OCI-LY3 (cell line): Measurements from ENCODE around the gene FOXJ2.

Experiments
- EZH2phosphoT487 ChIP-seq: fragments of 200-600 bp; shearing (Covaris generic); IDR thresholded peaks from 2 replicates; pipeline ENCODE4 v1.6.1; 2018; ENCODE audit warnings: antibody characterized with exemption, mixed run types, low read depth
- TF ChIP-seq, protein P1 (sequence below): fragments of 200-600, 300-600 bp; sonication (generic); IDR thresholded peaks from 2 replicates; pipeline ENCODE4 v1.5.1; 2014; ENCODE audit warnings: antibody characterized with exemption, low read length, low read depth

DNA sequence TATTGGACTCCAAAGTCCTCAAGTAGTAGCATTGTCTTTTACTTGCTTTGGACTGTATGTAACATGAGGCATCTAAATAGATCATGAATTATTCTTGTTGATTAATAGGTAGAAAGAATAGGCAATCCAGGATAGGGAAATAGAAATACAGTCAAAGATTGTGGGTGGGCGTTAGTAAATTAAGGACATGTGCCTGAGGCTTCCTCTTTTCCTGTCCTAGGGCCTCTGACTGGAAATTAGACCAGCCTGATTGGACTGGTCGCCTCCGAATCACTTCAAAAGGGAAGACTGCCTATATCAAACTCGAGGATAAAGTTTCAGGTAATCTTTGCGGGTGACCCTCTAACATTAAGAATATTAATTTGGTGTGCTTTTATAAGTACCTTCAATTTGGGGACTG is 57.2 kb downstream of the FOXJ2 start:
- TF ChIP-seq, protein P1, sequence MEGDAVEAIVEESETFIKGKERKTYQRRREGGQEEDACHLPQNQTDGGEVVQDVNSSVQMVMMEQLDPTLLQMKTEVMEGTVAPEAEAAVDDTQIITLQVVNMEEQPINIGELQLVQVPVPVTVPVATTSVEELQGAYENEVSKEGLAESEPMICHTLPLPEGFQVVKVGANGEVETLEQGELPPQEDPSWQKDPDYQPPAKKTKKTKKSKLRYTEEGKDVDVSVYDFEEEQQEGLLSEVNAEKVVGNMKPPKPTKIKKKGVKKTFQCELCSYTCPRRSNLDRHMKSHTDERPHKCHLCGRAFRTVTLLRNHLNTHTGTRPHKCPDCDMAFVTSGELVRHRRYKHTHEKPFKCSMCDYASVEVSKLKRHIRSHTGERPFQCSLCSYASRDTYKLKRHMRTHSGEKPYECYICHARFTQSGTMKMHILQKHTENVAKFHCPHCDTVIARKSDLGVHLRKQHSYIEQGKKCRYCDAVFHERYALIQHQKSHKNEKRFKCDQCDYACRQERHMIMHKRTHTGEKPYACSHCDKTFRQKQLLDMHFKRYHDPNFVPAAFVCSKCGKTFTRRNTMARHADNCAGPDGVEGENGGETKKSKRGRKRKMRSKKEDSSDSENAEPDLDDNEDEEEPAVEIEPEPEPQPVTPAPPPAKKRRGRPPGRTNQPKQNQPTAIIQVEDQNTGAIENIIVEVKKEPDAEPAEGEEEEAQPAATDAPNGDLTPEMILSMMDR: no peak
- TF ChIP-seq EZH2phosphoT487: no peak
